NCI-H1092 treated with DMSO at 0.1 percent for 48 hours (cell line): Measurements from ENCODE around the gene FBXO27.
"Not testable (repeated sequence)": the region's sequence is repeated elsewhere in the genome, so short reads cannot be mapped to it uniquely, and the experiment has no call there.

ENCODE experiments used
- DNase-seq: peaks from one replicate; lab custom pipeline; 2025; lab: John Stamatoyannopoulos, UW

Gene FBXO27

DNA sequence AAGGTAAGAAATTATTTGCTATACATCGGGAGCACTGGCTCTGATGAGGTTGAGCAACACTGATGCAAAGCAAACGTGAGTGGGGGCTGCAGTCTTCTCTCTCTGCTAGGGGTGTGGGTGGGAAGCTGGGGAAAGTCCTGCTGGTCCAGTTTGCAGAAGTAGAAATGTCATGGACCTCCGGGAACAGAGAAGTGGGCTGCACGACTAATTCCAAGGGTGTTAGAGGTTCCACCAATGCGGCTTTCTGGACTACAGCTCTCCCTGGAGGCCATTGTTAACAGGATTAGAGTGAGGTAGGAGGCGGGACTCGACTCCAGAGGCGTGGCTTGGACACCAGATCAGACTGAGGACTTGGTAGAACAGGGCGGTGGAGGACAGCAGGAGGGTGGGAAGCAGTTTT, 5.7 kb upstream of the FBXO27 start:
- peak; percentile 0 for DNase-seq

DNA sequence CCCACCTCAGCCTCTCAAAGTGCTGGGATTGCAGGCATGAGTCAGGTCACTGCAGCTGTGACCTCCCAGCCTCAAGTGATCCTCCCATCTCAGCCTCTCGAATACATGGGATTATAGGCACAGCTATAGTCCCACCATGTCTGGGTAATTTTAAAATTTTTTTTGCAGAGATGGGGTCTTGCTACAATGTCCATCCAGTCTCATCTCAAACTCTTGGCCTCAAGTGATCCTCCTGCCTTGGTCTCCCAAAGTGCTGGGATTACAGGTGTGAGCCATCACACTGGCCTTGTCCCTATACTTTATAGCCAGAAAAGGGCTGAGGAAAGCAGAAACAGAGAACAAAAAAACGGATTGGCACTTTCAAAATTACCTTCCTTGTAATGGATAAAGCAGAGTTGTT, 4.8 kb upstream of the FBXO27 start:
- DNase-seq, result no peak

DNA sequence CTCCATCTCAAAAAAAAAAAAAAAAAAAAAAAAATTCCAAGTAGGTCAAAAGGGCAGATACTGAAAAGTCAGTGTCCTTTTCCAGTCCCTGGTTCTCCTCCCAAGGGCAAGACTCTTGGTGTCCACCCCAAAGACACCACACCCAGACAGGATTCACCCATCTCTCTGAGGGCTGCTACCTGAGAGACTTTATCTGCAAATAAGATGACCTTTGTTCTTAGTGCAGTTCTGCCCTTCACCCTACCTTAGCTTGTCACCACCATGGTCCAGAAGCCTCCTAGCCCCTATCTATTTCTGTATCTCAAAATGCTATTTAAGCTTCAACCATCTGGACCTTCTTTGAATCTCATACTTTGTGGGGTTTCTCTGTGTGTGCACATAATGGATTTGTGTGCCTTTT, 4.2 kb upstream of the FBXO27 start:
- DNase-seq, result no peak

DNA sequence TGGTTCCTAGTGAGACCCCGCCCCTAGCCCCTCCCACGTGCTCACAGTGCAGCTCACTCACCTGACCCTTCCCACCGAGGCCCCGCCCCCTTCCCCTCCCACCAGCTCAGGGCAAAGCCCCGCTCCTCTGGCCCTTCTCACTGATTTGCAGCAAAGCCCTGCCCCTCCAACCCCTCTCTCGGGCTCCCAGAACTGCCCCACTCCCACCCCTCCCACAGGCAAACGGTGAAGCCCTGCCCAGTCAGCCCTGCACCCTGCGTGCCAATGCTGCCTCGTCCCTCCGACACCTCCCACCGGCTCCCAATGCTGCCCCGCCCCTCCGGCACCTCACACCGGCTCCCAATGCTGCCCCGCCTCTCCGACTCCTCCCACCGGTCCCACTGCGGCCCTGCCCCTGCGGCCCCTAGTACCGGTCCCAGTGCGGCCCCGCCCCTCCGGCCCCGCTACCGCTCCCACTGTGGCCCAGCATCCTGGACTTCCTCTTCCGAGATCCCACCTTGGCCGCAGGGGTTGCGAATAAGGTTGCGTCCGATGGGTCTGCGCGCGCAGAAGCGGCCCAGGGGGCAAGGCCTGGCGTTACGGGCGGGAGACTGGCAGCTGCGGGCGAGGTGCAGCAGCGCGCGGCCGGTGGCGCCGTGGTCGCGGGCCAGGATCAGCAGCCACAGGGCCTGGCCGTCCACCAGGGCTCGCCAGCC, 834 bp downstream of the FBXO27 start:
- DNase-seq, result peak; percentile 25

DNA sequence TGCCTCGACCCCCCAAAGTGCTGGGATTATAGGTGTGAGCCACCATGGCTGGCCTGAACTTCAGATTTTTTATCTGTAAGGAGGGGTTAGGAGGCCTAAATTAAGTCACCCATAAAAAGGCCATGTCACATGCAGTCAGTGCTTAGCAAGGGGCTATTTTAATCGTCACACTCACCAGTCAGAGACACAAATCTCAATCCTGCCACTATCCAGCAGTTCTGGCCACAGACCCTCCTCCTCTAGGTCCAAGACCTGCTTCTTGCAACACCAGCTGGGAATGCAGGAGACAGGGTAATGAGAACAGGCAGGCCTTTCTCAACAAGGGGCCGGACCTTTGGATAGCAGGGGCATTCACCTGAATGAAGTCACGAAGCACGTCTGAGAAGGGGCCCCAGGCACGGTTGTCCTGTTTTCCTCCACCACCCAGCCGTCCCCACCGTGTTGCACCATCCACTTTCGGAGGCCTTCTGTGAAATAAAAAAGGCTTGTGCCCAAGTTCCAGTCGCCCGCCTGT, 1.4 kb downstream of the FBXO27 start:
- DNase-seq, result no peak

DNA sequence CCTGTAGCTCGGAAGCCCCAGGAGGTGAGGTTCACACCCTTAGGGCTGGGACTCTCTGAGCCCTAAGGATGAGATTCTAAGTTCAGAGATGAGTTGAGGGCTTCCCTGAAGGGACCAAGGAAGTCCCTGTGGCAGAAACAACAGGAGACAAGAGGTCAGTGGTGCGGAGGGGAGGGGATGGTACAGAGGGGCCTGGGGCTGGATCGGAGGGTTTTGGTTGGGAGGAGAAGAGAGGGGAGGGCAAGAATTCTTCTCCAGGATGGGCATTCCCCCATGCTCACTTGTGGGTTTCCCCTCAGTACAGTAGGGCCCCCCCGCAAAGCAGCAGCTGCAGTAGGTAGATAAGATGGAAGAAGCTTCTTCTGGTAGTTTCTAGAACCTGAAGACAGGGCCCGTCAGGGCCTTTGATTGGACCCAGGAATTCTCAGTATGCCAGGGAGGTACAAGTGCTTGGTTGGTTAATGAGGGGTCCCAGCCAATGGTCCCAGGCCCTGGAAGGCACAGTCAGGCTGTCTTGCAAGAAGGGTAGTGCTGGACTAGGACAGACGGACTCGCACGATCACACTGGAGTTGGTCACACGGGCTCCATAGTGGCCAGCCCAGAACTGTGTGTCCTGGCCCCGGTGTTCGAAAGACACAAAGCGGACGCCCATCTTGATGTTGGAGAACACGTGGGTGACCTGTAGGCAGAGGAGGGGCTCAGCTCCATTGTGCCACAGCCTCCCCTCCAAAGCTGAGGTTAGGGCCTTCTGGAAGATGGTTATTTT, 7.3 kb downstream of the FBXO27 start:
- DNase-seq, result no peak

DNA sequence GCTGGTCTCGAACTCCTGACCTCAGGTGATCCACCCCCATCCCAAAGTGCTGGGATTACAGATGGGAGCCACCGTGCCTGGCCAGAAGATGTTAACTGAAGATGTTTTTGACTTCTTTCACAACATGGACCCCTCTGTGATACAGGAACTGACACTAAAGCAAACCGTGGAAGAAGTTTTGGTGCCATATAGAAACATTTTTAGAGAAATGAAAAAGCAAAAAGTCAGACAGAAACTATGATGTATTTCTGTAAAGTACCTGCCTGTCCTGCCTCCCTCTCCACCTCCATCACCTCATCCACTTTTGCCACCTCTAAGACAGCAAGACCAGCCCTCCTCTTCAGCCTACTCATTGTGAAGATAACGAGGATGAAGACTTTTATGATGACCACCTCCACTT, 11.3 kb downstream of the FBXO27 start:
- no peak for DNase-seq

DNA sequence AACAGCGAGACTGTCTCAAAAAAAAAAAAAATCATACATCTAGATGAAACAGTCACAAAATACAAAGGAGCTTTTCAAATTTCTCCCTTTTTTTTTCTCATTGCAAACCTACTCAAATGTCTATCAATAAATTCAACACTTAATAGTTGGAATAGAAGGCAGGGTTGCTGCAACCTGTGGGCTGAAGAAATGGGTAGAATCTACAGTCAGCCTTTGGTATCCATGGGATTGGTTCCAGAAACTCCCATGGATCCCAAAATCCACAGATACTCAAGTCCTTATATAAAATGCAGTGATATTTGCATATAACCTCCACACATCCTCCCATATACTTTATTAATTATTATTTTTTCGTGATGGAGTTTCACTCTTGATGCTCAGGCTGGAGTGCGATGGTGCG, 14.7 kb downstream of the FBXO27 start:
- no peak for DNase-seq

DNA sequence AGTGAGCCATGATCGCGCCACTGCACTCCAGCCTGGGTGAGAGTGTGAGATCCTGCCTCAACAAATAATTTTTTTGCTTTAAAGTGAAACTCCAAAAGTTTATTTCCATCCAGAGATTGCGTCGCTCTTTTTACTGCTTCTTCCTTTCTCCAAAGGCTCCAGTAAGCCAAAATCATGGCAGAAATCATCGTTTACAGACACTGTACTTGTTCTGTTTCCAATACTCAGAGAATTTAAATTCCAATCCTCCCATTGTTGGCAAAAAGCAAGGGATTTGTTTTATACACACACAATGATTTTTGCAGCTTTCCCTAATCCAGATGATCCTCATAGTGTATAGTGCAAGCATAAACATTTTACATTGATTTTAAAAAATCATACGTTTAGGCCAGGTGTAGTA, 15.3 kb downstream of the FBXO27 start:
- DNase-seq, result no peak

DNA sequence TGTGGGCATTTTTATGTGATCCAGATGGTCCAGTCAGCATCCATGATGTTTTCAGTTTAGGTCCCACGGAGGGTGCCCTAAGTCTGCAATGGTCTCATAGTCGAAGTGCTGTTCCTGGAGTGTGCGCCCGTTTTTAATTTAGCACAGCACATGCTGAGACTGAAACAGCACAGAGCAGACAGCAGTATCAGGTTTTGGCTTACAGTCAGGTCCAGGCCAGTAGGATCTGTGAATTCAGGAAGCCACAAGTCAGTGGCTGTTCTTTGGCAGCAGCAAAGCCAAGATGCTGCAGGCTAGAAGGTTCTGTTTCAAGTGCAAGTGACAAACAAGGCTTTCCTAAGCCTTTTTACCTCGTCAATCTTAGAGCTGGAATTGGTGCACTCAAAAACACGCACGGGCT, 18.3 kb downstream of the FBXO27 start:
- no peak for DNase-seq

DNA sequence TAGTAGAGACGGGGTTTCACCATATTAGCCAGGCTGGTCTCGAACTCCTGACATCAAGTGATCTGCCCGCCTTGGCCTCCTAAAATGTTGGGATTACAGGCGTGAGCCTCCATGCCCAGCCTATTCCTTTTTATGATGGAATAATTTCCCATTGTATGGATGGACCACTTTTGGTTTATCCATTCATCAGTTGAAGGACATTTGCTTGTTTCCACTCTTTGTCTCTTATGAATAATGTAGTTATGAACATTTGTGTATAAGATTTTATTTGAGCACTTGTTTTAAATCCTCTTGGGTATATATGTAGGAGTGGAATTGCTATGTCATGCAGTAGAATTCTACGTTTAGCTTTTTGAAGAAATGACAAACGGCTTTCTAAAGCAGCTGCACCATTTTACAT, 23.3 kb downstream of the FBXO27 start:
- no peak for DNase-seq

DNA sequence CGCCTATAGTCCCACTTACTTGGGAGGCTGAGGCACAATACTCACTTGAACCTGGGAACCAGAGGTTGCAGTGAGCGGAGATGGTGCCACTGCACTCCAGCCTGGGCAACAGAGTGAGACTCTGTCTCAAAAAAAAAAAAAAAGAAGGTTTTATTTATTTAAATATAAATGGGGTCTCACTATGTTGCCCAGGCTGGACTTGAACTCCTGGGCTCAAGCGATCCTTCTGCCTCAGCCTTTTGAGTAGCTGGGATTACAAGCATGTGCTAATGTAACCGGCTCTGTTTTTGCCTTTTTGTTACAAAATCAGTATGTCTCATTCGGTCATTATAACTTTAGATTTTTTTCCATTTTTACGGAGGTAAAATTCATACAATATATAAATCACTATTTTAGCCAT, 24.2 kb downstream of the FBXO27 start:
- DNase-seq, result no peak

DNA sequence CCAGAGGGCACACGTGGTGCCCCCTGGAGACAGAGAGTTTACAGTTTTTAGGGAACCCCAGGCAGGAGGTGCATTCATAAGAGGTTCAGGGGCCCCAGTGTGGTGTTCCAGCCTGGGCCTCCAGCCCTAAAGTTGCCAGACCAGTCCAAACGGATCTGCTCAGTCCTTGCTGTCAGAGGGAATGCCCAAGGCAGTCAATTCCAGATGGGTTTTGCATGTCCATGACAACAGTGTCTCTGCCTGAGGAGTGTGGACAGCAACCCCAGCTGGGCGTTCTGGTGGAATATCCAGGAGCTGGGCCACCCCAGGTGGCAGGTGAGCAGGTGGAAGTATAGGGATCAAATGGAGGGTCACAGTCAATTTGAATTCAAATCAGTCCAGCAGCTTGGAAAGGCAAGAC, 25.3 kb downstream of the FBXO27 start:
- DNase-seq, result no peak

DNA sequence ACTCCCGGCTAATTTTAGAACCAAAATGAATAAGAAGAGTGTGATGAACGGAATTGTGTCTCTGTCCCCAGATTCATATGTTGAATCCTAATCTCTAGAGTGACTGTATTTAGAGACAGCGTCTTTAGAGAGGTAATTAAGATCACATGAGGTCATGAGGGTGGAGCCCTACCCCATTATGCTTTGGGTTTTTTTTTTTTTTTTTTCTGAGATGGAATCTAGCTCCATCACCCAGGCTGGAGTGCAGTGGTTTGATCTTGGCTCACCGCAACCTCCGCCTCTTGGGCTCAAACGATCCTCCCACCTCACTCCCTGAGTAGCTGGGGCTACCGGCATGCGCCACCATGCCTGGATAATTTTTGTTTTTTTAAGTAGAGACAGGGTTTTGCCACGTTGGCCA, 27.9 kb downstream of the FBXO27 start:
- DNase-seq, result no peak

DNA sequence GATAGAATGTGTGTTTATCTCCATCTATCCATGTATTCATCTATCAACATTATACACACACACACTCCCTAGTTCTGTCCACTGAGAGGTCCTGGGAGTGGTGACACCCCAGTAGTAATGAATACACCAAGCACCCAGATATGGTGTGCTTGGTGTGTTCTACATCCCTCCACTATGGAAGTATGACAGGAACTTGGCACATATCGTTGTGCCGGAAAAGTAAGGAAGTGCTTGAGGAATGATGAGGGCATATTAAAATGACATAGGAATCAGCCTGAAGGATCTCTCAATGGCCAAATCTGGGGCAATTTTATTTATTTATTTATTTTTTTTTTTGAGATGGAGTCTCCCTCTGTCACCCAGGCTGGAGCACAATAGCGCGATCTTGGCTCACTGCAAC, 28.6 kb downstream of the FBXO27 start:
- no peak for DNase-seq

DNA sequence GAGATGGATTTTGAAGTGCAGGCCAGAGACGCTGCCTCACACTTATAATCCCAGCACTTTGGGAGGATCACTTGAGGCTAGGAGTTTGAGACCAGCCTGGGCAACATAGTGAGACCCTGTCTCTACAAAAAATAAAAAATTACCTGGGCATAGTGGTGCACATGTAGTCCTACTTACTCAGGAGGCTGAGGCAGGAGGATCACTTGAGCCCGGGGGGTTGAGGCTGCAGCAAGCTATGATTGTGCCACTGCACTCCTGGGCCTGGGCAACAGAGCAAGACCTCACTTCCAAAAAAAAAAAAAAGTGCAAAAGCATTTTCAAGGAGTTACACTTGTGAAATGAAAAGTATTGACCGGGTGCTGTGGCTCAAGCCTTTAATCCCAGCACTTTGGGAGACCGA, 29.2 kb downstream of the FBXO27 start:
- no peak for DNase-seq

DNA sequence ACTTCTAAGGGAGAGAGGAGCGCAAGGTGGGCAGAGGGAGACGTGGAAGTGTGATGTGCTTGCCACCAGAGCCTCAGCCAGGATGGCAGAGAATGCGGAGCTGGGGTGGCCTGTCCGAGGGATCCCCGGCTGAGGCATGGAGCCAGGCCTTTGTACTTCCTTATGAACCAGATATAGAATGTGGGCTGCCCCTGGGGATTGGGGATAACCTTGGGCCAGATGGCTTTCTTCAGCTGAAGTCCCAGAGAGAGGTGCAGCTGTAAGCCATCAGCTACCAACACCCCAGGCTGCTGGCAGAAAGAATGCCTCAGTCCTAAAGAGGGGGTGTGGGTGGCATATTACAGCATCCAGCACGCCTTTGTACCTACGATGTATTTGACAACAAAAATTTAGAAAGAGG, 31.3 kb downstream of the FBXO27 start:
- no peak for DNase-seq

DNA sequence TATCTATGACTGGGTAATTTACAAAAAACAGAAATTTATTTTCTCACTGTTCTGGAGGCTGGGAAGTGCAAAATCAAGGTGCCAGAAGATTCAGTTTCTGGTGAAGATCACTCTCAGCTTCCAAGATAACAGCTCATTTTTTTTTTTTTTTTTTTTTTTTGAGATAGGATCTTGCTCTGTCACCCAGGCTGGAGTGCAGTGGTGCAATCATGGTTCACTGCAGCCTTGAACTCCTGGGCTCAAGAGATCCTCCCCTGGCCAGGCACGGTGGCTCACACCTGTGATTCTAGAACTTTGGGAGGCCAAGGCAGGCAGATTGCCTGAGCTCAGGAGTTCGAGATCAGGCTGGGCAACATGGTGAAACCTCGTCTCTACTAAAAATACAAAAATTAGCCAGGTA, 34.8 kb downstream of the FBXO27 start:
- DNase-seq, result not testable (repeated sequence)

DNA sequence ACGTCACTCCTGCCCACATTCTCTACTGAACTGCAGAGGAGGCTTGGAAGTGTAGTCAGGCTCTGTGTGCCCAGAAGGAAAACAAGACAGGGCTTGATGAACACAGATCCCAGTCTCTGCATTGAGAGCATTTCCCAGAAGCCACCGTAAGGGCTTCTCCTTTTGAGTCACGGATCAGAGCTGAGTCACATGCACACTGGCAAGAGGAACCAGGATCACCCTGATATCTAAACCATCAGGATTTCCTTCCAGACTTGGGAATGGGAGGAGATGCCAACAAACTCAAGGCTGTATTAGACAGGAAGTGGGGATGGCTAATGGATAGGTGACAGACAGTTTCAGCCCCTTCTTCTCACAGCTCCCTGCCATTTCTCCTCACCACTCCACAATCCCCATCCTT, 39.1 kb downstream of the FBXO27 start:
- no peak for DNase-seq

DNA sequence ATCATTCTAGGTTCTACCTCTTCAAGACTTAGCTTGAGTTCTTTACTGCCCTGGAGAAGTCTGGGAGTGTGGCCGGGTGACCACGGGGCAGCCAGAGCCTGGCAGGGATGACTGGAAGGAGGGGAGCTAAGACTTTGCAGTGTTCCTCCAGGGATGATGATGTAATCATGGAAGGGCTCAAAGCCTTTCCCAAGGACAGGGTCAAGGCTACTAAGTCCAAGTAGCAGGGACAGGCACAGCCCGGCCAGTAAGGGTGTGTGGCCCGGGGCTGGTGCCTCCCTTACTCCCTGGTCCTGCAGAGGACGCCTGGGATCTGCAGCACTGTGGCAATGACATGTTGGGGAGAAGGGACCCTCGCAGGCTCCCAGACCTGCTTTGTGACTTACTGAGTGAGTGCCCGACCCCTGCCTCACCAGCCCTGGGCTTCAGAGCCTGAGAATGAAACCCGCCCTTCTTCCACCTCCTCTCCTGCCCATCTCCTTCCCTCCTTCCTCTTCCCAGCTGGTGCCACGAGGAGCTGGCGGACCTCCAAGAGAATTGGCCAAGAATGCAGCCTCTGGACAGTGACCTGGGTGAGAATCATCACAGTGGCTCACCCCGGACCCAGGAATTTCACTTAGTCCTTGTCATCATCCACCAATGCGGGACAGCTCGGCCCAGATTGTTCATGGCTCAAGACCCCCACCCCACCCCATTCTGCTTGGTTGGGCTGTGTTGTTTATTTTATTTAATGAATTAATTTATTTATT, 41.2 kb downstream of the FBXO27 start:
- no peak for DNase-seq

DNA sequence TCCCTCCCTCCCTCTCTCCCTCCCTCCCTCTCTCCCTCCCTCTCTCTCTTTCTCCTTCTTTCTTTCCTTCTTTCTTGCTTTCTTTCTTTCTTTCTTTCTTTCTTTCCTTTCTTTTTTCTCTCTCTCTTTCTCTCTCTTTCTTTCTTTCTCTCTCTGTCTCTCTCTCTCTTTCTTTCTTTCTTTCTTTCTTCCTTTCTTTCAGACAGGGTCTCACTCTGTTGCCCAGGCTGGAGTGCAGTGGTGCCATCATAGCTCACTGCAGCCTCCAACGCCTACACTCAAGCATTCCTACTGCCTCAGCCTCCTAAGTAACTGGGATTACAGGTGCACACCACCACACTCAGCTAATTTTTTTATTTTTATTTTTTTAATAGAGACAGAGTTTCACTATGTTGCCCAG, 42.7 kb downstream of the FBXO27 start:
- not testable (repeated sequence) for DNase-seq

DNA sequence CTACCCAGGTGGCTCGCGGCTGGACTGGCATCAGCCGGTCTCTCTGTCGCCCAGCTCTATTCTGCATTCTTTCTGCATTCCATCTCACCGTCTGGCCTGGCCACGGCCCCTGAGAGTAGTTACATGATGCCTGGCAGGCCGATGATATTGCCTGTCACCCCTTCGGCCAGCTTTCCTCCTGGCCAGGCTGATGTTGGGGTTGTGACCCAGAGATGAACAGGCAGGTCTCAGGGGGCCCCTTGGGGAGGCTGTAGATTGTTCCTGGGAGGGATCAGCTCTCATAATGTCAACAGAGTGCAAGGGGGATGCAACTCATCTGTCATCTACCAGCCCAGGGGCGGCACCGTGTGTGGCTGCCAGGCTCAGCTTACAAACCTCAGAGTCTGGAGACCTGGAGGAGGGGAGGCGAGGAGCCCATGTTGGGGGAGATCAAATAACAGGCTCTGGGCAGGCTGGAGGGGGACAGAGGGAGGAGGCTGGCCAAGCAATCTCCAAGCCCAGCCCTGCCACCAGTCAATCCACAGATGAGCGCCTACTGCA, 43.2 kb downstream of the FBXO27 start:
- DNase-seq, result no peak

DNA sequence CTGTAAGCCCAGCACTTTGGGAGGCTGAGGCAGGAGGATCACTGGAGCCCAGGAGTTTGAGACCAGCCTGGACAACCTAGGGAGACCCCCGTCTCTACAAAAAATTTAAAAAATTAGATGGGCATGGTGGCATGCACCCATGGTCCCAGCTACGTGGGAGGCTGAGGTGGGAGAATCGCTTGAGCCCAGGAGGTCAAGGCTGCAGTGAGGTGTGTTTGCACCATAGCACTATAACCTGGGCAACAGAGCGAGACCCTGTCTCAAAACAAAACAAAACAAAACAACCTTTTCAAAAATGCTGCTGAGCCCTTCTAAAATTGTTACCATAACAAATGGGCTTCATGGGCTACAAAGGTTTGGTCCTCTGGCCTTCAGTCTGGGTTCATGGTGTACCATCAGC, 43.7 kb downstream of the FBXO27 start:
- not testable (repeated sequence) for DNase-seq
